Fibroblast of skin of right biceps (primary cell): ENCODE measurements around the gene ARIH1.

Source experiments
- DNase-seq: peaks from one replicate; pipeline ENCODE4 v3.0.0-alpha.2; 2013

ARIH1 gene

GRCh38 chr15:72488558-72488957 is 14.4 kb downstream of the ARIH1 start:
- no peak for DNase-seq

- DNase-seq: no peak
Measured at GRCh38 chr15:72489943-72490554, 15.9 kb downstream of the ARIH1 start.

GRCh38 chr15:72491768-72492167 is 17.6 kb downstream of the ARIH1 start:
- peak; percentile 80 for DNase-seq

DNA sequence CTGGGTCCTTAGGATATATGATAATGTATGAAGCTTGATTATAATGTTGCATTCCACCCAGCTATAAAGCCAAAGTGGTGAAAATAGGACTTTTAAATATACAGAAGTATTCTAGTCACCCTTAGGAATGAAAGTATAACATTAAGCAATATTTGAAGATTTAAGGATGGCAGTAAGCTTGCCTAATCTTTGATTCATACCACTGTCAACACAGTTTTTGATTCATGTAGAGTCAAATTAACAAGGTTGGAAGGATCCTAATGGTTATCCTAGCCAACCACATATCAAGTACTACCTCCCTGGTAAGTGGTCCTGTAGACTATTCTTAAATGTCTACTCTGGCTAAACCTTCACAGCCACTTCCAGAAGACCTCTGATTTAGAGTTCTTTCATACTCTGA is 18.6 kb downstream of the ARIH1 start:
- peak; percentile 46 for DNase-seq

DNA sequence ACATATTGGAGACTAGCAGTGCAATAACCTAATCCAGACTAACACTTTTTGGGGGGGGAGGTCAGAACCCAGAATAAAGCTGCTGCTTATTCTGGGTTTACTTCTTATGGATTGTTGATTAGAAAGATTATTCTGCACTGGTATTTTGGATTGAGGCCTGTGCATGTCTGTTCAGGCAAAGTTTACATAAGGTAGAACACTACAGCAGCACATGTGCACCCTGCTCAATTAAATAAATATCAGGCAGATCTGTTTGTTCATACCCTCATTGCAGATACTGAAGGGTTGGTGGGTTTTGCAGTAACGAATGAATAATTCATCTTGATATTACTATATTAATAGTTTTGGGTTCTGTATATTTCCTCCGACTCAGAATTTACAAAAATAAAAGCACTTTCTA is 19.1 kb downstream of the ARIH1 start:
- DNase-seq: no peak

GRCh38 chr15:72495007-72495406 is 20.9 kb downstream of the ARIH1 start:
- DNase-seq: no peak

DNA sequence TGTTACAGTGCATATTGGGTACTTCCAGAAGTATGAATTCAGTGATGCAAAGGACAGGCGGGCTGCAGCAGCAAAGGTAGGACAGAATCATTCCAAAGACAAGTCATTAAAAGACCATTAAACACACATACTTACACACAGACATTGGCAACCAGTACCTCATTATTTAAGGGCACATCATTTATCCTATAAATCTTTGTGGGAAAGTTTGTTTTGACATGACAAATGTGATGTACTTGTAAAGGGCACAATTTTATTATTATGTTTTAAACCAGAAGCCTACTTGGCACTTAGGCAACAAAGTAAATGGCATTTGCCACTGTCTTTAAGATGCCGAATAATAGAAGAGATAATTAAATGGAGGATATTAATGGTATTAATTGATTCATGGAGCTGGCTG is 22.7 kb downstream of the ARIH1 start:
- no peak for DNase-seq

DNA sequence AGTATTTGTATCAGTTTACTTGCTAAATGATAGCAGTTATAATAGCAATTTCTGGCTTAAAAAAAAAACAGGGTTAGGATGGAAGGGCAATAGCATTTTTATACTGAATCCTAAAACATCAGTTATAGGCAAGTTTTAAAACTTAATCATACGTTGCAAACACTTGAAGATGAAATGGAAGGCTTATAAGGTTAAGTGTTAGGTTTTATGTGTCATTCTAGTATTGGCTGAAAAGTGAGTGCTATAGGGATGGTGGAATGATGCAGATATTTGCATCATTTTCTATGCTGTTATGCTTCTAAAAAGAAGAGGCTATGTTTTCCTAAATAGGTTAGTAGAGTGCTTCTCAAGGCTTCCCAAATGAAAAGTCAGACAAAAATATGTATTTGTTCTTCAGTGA is 23.3 kb downstream of the ARIH1 start:
- no peak for DNase-seq

DNA sequence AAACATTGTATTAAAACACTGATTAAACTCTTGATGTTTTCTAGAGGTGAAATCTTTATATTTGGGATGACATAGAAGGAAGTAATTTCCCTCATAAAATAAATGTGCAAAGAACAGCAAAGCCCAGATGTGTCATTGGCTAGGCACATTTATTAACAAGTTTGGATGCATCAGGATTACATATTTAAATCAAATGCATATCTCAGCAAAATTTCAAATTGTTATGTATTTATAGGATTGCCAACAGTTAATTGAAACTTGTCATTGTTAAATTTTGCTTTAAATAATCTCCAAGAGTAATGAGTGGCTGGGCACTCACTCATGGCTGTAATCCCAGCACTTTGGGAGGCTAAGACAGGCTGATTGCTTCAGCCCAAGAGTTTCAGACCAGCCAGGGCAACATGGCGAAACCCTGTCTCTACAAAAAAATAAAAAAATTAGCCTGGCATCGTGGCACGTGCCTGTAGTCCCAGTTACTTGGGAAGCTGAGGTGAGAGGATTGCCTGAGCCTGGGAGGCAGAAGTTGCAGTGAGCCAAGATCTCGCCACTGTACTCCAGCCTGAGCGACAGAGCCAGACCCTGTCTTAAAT is 28.2 kb downstream of the ARIH1 start:
- DNase-seq: no peak

DNA sequence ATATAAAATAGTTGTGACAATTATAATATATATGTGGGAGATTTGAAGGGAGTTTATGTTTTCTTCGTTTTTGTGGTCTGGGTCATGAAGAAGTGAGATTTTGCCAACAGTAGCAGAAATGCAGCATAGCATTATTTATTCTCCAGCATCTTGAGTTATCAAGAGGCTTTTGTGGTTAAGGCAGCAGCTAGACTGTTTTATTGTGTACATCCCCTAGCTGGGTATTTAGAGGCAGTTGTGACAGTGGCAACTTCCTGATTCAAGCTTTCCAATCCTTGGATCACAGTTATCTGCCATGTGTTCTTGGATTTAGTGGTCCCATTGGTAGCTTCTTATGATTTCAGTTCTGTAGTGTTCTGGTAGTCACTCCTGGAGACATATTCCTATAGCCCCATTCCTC is 29.0 kb downstream of the ARIH1 start:
- DNase-seq: no peak

DNA sequence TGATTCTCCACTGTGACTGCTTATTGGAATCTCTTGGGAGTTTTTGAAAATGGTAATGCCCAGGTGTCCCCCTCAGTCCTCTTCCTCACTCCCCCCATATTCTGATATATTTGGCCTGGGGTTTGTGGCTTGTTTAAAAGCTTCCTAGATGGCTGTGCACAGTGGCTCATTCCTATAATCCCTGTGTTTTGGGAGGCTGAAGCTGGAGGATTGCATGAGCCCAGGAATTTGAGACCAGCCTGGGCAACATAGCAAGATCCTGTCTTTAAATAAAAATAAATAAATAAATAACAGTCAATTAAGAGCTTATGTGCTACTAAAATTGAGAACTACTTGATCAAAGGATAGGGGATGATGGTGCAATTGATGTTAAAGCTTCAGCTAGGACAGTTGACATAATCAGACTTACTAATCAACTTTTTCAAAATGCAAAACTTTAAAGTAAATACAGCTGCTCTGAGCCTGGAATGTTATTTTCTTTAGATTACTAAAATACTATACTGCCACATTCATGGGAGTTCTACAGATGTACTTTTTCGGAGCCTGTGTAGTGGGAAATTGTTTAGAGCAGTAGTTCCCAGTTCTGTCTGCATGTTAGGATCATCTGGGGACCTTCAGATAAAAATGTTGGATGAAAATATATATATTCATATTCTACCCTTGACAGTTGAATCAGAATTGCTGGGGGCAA is 33.4 kb downstream of the ARIH1 start:
- DNase-seq: no peak

GRCh38 chr15:72509484-72509883 is 35.4 kb downstream of the ARIH1 start:
- no peak for DNase-seq

DNA sequence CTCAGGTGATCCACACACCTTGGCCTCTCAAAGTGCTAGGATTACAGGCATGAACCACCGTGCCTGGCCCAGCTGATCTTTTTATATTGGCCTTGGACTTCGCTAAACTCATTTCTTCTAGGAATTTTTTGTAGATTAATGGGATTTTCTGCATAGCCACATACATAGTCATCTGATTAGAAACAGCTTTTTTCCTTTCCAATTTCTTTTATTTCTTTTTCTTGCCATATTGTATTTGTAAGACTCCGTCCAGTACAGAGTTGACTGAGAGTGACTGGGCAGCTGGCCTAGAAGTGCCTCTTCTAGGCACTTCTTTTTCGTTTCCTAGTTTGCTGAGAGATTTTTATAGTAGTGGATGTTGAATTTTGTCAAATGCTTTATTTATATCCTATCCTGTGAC is 37.4 kb downstream of the ARIH1 start:
- peak; percentile 46 for DNase-seq

DNA sequence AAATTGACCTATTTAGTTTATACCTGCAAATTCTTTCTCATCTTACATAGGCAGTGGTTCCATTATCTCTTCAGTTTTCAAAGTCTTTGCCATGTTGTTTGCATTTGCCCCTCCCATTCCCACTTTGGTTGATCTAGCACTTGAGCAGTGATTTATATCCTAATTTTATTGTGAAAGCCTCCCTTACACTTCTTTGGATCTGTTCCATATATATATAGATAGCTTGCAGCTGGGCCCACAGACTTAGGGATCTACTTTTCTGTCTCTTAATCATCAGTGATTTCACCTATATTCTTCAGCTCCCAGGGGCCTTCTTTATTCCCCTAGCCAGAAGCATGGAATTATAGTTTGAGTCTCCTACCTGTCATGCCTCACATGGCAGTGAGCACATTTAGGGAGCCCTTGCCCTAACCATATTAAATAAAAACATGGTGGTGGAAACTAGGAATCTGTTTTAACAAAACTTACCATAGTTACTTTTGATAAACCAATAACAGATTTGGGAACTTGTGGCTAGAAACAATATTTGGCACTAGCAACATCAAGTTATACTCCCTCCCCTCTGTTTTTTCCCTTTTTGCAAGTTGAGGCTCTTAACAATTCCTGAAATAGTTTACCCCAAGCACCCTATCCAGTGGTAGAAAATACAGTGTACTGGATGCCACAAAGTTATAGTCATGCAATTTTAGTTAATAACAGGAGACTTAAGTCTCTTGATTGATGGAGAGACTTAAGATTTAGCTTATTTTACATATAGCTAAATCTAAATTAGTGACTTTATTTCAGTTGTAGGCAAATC is 41.7 kb downstream of the ARIH1 start:
- peak; percentile 52 for DNase-seq

GRCh38 chr15:72516777-72517176 is 42.6 kb downstream of the ARIH1 start:
- DNase-seq: no peak

DNA sequence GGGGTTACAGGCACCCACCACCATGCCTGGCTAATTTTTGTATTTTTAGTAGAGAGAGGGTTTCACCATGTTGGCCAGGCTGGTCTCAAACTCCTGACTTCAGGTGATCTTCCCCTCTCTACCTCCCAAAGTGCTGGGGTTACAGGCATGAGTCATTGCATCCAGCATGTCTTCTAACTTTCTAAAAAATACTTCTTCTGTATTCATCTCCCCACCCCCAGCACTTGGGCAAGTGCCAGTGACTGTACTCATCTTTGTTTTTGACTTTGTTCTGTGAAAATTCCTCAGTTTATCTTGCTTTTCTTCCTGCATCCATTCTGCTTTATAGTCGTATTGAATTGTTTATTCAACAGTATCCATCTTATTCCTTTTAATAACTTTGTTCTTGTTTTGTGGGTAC is 47.6 kb downstream of the ARIH1 start:
- DNase-seq: peak; percentile 64

DNA sequence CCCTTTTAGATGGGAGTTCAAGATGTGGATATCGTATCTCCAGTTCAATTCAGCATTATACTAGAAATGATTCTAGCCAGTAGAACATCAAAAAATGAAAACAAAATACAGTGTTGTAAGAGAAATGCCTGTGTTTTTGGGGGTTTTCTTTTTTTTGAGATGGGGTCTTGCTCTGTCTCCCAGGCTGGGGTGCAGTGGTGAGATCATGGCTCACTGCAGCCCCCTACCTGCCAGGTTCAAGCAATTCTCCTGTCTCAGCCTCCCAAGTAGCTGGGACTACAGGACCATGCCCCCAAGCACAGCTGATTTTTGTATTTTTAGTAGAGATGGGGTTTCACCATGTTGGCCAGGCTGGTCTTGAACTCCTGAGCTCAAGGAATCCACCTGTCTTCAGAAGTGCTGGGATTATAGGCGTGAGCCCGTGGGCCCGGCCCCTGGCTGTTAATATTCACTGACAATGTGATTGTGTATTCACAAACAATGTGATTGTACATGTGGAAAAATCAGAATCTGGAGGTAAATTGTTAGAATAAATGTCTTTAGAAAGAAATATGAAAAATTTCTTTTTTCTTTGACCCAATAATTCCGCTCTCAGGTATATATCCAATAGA is 59.0 kb downstream of the ARIH1 start:
- peak; percentile 3 for DNase-seq

- no peak for DNase-seq
Measured at GRCh38 chr15:72534523-72534922, 60.4 kb downstream of the ARIH1 start.

GRCh38 chr15:72535911-72536310 is 61.8 kb downstream of the ARIH1 start:
- DNase-seq: peak; percentile 6

DNA sequence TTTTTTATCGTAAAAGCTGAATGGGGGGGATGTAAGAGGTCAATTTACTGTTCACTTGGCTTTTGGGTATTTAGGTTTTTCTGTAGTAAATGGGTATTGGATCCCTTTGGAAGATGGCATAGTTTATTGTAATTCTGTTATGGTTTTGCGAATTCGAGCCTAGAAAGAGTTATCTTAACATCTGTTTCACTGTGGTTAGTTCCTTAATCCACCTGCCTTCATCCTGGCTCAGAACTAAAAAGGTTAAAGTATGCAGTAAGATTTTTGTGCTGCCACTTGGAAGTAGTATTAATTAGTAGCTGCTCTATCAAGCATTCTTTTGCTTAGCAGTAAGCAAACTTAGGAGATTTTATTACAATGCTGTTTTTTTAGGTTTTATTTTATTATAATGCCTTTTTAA is 62.4 kb downstream of the ARIH1 start:
- DNase-seq: no peak

- no peak for DNase-seq
Measured at GRCh38 chr15:72538931-72539330, 64.8 kb downstream of the ARIH1 start.

DNA sequence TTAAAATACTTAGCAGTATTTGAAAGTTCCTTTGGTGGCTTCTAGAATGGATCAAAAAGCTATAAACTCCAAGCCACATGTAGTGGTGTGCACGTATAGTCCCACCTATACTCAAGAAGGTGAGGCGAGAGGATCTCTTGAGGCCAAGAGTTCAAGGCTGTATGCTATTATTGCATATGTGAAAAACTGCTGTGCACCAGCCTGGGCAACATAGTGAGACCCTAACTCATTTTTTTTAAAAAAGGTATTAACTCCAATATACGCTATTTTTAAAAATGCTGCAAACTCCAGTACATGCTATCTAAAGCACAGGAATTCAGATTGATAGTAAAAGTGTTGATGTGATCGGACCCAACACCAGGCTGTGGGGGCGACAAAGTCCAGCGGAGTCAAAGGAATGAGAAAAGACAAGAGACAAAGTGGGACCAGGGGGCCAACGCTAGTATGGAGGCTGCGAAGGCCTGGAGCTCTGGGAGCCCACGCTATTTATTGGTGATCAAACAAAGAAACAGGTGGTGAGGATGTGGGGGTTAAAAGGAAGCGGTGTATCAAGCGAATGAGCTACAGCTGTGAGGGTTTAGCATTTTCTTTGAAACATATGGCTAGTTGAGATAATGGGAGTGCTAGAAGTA is 66.6 kb downstream of the ARIH1 start:
- no peak for DNase-seq

DNA sequence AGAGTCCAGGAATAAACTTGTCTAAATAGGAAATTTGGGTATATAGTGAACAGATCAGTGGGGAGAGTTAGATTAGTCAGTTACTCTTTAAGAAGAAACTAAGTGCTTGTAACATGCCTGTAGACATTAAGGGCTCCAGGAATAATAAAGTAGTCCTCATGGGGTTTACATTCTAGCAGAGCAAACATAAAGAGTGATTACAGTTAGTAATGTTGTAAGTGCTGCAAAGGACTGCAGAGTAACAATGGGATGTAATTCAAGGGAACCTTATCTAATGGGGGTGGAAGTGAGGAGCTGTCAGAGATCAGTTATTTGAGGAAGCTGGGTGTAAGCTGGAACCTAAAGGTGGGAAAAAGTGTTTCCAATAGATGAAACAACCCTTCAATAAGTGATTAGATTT is 67.5 kb downstream of the ARIH1 start:
- no peak for DNase-seq
